ENCODE results near the gene SYNE1.
A peak's percentile ranks its signal among the peaks of the same experiment; 100 is the strongest.
"Not testable (repeated sequence)": the region's sequence is repeated elsewhere in the genome, so short reads cannot be mapped to it uniquely, and the experiment has no call there.

SYNE1 gene

GRCh38 chr6:152100183-152100618, 537.0 kb downstream of the SYNE1 start:
- no peak for DNase-seq (ENCODE audit: low spot score)

- no peak for DNase-seq (ENCODE audit: low spot score)
Observed at GRCh38 chr6:152099446-152100182, 537.5 kb downstream of the SYNE1 start.

GRCh38 chr6:152098683-152099082, 538.5 kb downstream of the SYNE1 start:
- DNase-seq (ENCODE audit: low spot score): no peak

- no peak for DNase-seq (ENCODE audit: low spot score)
Observed at GRCh38 chr6:152096863-152097496, 540.2 kb downstream of the SYNE1 start.

GRCh38 chr6:152094992-152095592, 542.1 kb downstream of the SYNE1 start:
- no peak for DNase-seq (ENCODE audit: low spot score)

GRCh38 chr6:152094276-152094675, 542.9 kb downstream of the SYNE1 start:
- DNase-seq (ENCODE audit: low spot score): no peak

GRCh38 chr6:152093711-152094110, 543.5 kb downstream of the SYNE1 start:
- no peak for DNase-seq (ENCODE audit: low spot score)

- no peak for DNase-seq (ENCODE audit: low spot score)
Observed at GRCh38 chr6:152091851-152092341, 545.3 kb downstream of the SYNE1 start.

GRCh38 chr6:152091201-152091600, 546.0 kb downstream of the SYNE1 start:
- DNase-seq (ENCODE audit: low spot score): no peak

- no peak for DNase-seq (ENCODE audit: low spot score)
Observed at GRCh38 chr6:152089992-152090391, 547.2 kb downstream of the SYNE1 start.

- no peak for DNase-seq (ENCODE audit: low spot score)
Observed at GRCh38 chr6:152087701-152088100, 549.5 kb downstream of the SYNE1 start.

- DNase-seq (ENCODE audit: low spot score): no peak
Observed at GRCh38 chr6:152087096-152087495, 550.1 kb downstream of the SYNE1 start.

GRCh38 chr6:152086223-152086873, 550.8 kb downstream of the SYNE1 start:
- no peak for DNase-seq (ENCODE audit: low spot score)

GRCh38 chr6:152085451-152085921, 551.7 kb downstream of the SYNE1 start:
- DNase-seq (ENCODE audit: low spot score): no peak

- DNase-seq (ENCODE audit: low spot score): peak; percentile 7
Observed at GRCh38 chr6:152078804-152079203, 558.4 kb downstream of the SYNE1 start.

- DNase-seq (ENCODE audit: low spot score): no peak
Observed at GRCh38 chr6:152078001-152078400, 559.2 kb downstream of the SYNE1 start.

- DNase-seq (ENCODE audit: low spot score): not testable (repeated sequence)
Observed at GRCh38 chr6:152076242-152076641, 560.9 kb downstream of the SYNE1 start.

GRCh38 chr6:152071843-152072242, 565.3 kb downstream of the SYNE1 start:
- DNase-seq (ENCODE audit: low spot score): no peak

All from SK-N-DZ (cell line).